T-cell (primary cell): ENCODE data around the gene POLR3B. TPM values are rescaled to one million over a fixed set of nuclear protein-coding genes. Genes with fewer than 3 reads are reported as not detected.

Experiments
- ATAC-seq, 4 experiments: fragments of 200-7000 bp in 3 of 4; fragments of 150-1000 bp in 1 of 4; cut with Tn5 transposase; replicated peaks in 1 of 4; 1 replicate in 3 of 4; 2 replicates in 1 of 4; pipeline ENCODE4 v1.10.0; 2021; ENCODE audit warnings: moderate library complexity in 3 of 4, mild to moderate bottlenecking in 2 of 4, moderate number of reproducible peaks in 1 of 4
- CTCF ChIA-PET, 2 donors: fragments of 300-600 bp; sonication (Branson Sonifier 250); formaldehyde crosslinking; loops; one replicate each; lab custom pipeline; 2022; ENCODE audit warnings: antibody characterized with exemption in 2 of 2; lab: Charles Lee
- POLR2A ChIA-PET, 2 donors: fragments of 300-600 bp; sonication (Branson Sonifier 250); formaldehyde crosslinking; loops; one replicate each; lab custom pipeline; 2022; ENCODE audit warnings: antibody characterized with exemption in 2 of 2; lab: Charles Lee
- DNase-seq, 35 experiments: peaks; one replicate each; pipeline versions ENCODE4 v3.0.0 to v3.0.0-alpha.2; 2013 to 2023
- H3K27ac ChIP-seq: one replicate; pipeline ENCODE4 v1.5.1; 2013; ENCODE audit warnings: low read length
- H3K27me3 ChIP-seq, 2 experiments: replicated peaks in 1 of 2; 1 replicate in 1 of 2; 2 replicates in 1 of 2; pipeline versions ENCODE4 v1.6.1 to v1.7.0; 2013; ENCODE audit warnings: low read length in 1 of 2, mixed read lengths in 1 of 2; ENCODE audit not compliant: control insufficient read depth in 2 of 2, insufficient read depth in 2 of 2; ENCODE audit errors: extremely low read depth in 1 of 2
- H3K36me3 ChIP-seq, 2 donors: 1 replicate in 1 of 2; 2 replicates in 1 of 2; pipeline versions ENCODE4 v1.6.1 to v1.7.0; 2013; ENCODE audit warnings: low read length in 1 of 2; ENCODE audit not compliant: control insufficient read depth in 2 of 2, insufficient read depth in 1 of 2; ENCODE audit errors: extremely low read depth in 1 of 2
- H3K4me1 ChIP-seq, 2 experiments: 1 replicate in 1 of 2; 2 replicates in 1 of 2; pipeline versions ENCODE4 v1.6.1 to v1.7.0; 2013; ENCODE audit warnings: low read length in 2 of 2, mixed read lengths in 1 of 2; ENCODE audit not compliant: insufficient read depth in 2 of 2, control insufficient read depth in 1 of 2; ENCODE audit errors: extremely low read depth in 1 of 2
- H3K4me3 ChIP-seq, 2 donors: 1 replicate in 1 of 2; 2 replicates in 1 of 2; pipeline versions ENCODE4 v1.5.1 to v1.7.0; 2013; ENCODE audit warnings: mild to moderate bottlenecking in 2 of 2, low read length in 1 of 2, moderate library complexity in 1 of 2; ENCODE audit not compliant: control insufficient read depth in 1 of 2; ENCODE audit errors: extremely low read depth in 1 of 2
- H3K9me3 ChIP-seq: 2 replicates; pipeline ENCODE4 v1.7.0; 2013
- H3K27ac Mint-ChIP-seq, 2 donors: one replicate each; pipeline ENCODE4 v1.8.0; 2020 to 2021; ENCODE audit warnings: mild to moderate bottlenecking in 2 of 2, mixed read lengths in 2 of 2
- H3K27me3 Mint-ChIP-seq, 2 donors: one replicate each; pipeline ENCODE4 v1.8.0; 2021 to 2022; ENCODE audit warnings: mixed read lengths in 2 of 2
- H3K36me3 Mint-ChIP-seq: one replicate; pipeline ENCODE4 v1.8.0; 2021; ENCODE audit warnings: mixed read lengths
- H3K4me1 Mint-ChIP-seq, 3 donors: one replicate each; pipeline ENCODE4 v1.8.0; 2020 to 2022; ENCODE audit warnings: mixed read lengths in 3 of 3, mild to moderate bottlenecking in 1 of 3
- H3K4me3 Mint-ChIP-seq, 3 donors: one replicate each; pipeline ENCODE4 v1.8.0; 2020 to 2022; ENCODE audit warnings: mild to moderate bottlenecking in 3 of 3, mixed read lengths in 3 of 3, moderate library complexity in 3 of 3
- H3K9me3 Mint-ChIP-seq, 3 donors: one replicate each; pipeline ENCODE4 v1.8.0; 2020 to 2022; ENCODE audit warnings: mixed read lengths in 3 of 3
- WGBS: methylation state at CpG from one replicate; pipeline ENCODE4 v1.1.5; 2013; ENCODE audit warnings: missing lambda C conversion rate; ENCODE audit not compliant: insufficient coverage; 5-methylcytosine and 5-hydroxymethylcytosine counted together
- total RNA-seq, 35 experiments: library from RNA in 6 of 35; stranded (reverse) in 6 of 35; fragments of 120-200 nt in 1 of 35; gene quantifications; one replicate each; pipeline versions ENCODE4 v1.2.1 to v1.2.4 and lab custom pipeline; 2013 to 2026

Gene POLR3B
- total RNA-seq, 5 donors from 2014 or later (not counting 1 experiment from before 2014, with no cell fraction given) = 6.3 to 8.4 (median 7.0) TPM

DNA sequence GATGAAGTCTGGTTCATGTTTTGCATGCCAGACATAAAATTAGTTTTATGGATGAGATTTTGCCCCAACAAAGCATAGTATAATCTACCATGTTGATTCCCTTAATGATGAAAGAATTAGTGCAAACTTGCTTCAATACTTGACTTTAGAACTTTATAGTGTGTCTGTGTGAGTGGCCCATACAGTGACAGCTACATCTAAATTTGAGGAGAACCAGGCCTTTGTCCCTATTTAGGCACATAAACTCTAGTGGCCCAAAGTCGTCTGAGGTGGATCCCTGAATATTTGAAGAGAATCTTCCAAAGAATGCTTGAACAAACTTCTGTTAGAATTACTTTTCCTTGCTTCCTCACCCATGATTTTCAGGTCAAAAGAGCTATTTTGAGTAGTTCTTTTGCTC is 70.4 kb downstream of the POLR3B start:
- H3K4me1 ChIP-seq = no peaks in the 10 kb centered on the region
- ChIA-PET POLR2A (interaction anchor here in 1 of 2 donors (0.6 kb wide), 1 partner anchor 50 kb away, joined by 3 read pairs; no protein-coding TSS in a partner anchor), CTCF (no interaction called here)
- ATAC-seq (no peak), DNase-seq (no peak)
- H3K27ac Mint-ChIP-seq = no peak overlapping the region
- no peaks in the 10 kb centered on the region for H3K27me3 Mint-ChIP-seq
- no peaks in the 10 kb centered on the region for H3K9me3 Mint-ChIP-seq
- no peaks in the 10 kb centered on the region for H3K9me3 ChIP-seq
- H3K36me3 ChIP-seq = peaks cover 0 to 19% of the 10 kb centered on the region in 2 donors
- no peaks in the 10 kb centered on the region for H3K4me1 Mint-ChIP-seq
- 100% methylated on average over 1 of the region's 1 CpG for WGBS
- H3K27ac ChIP-seq = no peak overlapping the region
- no peak overlapping the region for H3K4me3 ChIP-seq
- peaks cover 50% of the 10 kb centered on the region for H3K36me3 Mint-ChIP-seq
- H3K4me3 Mint-ChIP-seq = no peak overlapping the region
- no peaks in the 10 kb centered on the region for H3K27me3 ChIP-seq

DNA sequence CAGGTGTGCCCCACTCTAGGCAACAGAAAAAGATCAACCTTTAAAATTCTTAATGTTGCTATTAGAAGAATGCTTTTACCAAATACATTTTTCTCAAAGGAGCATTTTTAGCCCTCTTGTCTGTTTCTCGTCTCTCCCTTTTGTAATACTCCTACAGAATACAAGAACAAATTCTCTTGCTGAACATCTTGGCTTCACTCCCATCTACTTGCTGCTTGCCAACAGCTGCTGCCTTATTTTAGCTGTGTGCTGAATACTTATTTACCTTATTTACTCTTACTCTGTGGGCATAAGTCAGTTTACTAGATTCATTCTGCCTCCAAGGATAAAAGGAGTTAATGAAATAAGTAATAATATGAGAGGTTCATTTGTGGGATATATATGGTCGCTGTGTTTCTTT is 70.8 kb downstream of the POLR3B start:
- Mint-ChIP-seq H3K36me3 (peaks cover 48% of the 10 kb centered on the region), H3K4me3 (no peak overlapping the region), H3K27ac (no peak overlapping the region), H3K27me3 (no peaks in the 10 kb centered on the region), H3K9me3 (no peaks in the 10 kb centered on the region), H3K4me1 (no peaks in the 10 kb centered on the region)
- no peaks in the 10 kb centered on the region for H3K4me1 ChIP-seq
- DNase-seq = no peak
- H3K9me3 ChIP-seq = no peaks in the 10 kb centered on the region
- no peak for ATAC-seq
- POLR2A ChIA-PET = interaction anchor here (0.6 kb wide), 2 partner anchors 10 to 49 kb away, joined by 3 read pairs; no protein-coding TSS in a partner anchor
- WGBS = no CpG with 5 or more reads among the region's 2 CpGs
- no peak overlapping the region for H3K4me3 ChIP-seq
- CTCF ChIA-PET = no interaction called here
- H3K27ac ChIP-seq = no peak overlapping the region
- no peaks in the 10 kb centered on the region for H3K27me3 ChIP-seq
- peaks cover 0 to 24% of the 10 kb centered on the region in 2 donors for H3K36me3 ChIP-seq

DNA sequence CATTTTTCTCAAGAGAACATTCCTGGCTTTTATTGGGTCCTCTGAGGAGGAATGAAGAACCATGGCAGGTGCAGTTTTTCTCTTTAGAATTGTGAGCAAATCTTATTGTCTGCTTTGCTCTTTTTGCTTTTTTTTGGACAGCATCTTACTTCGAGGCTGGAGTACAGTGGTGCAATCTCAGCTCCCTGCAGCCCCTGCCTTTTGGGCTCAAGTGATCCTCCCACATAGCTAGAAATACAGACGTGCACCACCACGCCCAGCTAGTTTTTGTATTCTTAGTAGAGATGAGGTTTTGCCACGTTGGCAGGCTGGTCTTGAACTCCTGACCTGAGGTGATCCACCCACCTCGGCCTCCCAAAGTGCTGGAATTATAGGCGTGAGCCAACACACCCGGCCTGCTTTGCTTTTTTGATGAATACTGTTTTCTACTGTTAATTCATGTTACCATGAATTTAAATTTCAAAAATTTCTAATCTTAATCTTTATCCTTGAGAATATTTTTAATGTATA is 71.5 kb downstream of the POLR3B start:
- no peaks in the 10 kb centered on the region for H3K9me3 ChIP-seq
- H3K36me3 ChIP-seq = peaks cover 0 to 28% of the 10 kb centered on the region in 2 donors
- Mint-ChIP-seq H3K4me1 (no peaks in the 10 kb centered on the region), H3K36me3 (peaks cover 51% of the 10 kb centered on the region), H3K4me3 (no peak overlapping the region), H3K27ac (no peak overlapping the region), H3K9me3 (no peaks in the 10 kb centered on the region), H3K27me3 (no peaks in the 10 kb centered on the region)
- no peaks in the 10 kb centered on the region for H3K4me1 ChIP-seq
- no peak overlapping the region for H3K27ac ChIP-seq
- H3K27me3 ChIP-seq = no peaks in the 10 kb centered on the region
- no CpG with 5 or more reads among the region's 7 CpGs for WGBS
- ATAC-seq (no peak), DNase-seq (no peak)
- H3K4me3 ChIP-seq = no peak overlapping the region
- ChIA-PET POLR2A (interaction anchor here in 1 of 2 donors (0.6 kb wide), 1 partner anchor 10 kb away, joined by 3 read pairs; no protein-coding TSS in a partner anchor), CTCF (interaction anchor here in 1 of 2 donors (0.6 kb wide), 1 partner anchor 1245 kb away, joined by 5 read pairs; no protein-coding TSS in a partner anchor)

DNA sequence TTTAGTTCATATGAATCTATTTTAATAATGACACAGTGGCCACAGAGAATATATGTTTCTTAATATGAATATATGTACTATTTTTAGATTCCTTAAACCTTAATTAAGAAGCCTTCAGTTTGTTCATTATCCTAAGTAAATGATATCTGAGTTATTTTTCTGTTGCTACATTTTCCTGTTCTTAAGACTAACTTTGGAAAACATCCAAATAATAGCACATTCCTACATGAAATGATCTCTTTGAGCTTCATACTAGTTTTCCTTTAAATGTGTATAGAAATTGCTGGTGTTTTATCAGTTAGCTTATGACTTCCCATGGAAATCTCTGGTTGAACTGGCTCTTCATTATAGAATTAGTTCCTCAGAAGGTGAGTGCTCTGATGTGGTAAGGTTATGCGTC is 72.1 kb downstream of the POLR3B start:
- Mint-ChIP-seq H3K4me1 (no peaks in the 10 kb centered on the region), H3K36me3 (peaks cover 51% of the 10 kb centered on the region), H3K27me3 (no peaks in the 10 kb centered on the region), H3K9me3 (no peaks in the 10 kb centered on the region), H3K4me3 (no peak overlapping the region), H3K27ac (no peak overlapping the region)
- H3K4me1 ChIP-seq = no peaks in the 10 kb centered on the region
- ATAC-seq (no peak), DNase-seq (no peak)
- peaks cover 0 to 31% of the 10 kb centered on the region in 2 donors for H3K36me3 ChIP-seq
- CTCF ChIA-PET = no interaction called here
- no peak overlapping the region for H3K27ac ChIP-seq
- no peak overlapping the region for H3K4me3 ChIP-seq
- POLR2A ChIA-PET = no interaction called here
- WGBS = no CpG with 5 or more reads among the region's 1 CpG
- no peaks in the 10 kb centered on the region for H3K9me3 ChIP-seq
- no peaks in the 10 kb centered on the region for H3K27me3 ChIP-seq

DNA sequence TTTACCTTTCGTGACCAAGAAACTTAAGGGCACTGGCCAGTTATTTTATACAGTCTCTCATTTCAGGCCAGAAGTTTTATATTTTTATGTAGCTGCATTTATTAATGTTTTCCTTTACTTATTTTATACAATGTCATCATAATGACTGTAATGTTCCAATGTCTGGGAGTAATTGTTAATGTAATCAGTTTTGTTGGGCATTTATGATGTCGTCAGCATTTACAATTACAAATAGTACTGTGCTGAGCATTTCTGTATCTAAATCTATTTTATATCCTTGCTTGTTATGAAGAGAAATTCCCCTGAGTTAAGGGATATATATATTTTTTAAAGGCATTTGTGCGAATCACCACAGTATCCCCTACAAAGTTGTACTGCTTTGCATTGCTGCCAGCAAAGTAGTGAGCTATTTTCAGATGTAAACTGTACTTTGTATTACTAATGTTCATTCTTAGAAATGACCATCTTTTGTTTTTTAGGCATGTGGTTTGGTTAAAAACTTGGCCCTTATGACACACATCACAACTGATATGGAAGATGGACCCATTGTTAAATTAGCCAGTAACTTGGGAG is 74.4 kb downstream of the POLR3B start:
- no CpG with 5 or more reads among the region's 3 CpGs for WGBS
- H3K4me1 Mint-ChIP-seq = no peaks in the 10 kb centered on the region
- Histone ChIP-seq H3K36me3 (peaks cover 0 to 41% of the 10 kb centered on the region in 2 donors), H3K27ac (no peak overlapping the region), H3K4me3 (no peak overlapping the region), H3K27me3 (no peaks in the 10 kb centered on the region), H3K4me1 (no peaks in the 10 kb centered on the region), H3K9me3 (no peaks in the 10 kb centered on the region)
- H3K36me3 Mint-ChIP-seq = peaks cover 57% of the 10 kb centered on the region
- ATAC-seq (no peak), DNase-seq (no peak)
- ChIA-PET CTCF (no interaction called here), POLR2A (no interaction called here)
- no peaks in the 10 kb centered on the region for H3K27me3 Mint-ChIP-seq
- H3K27ac Mint-ChIP-seq = no peak overlapping the region
- H3K9me3 Mint-ChIP-seq = no peaks in the 10 kb centered on the region
- H3K4me3 Mint-ChIP-seq = no peak overlapping the region

DNA sequence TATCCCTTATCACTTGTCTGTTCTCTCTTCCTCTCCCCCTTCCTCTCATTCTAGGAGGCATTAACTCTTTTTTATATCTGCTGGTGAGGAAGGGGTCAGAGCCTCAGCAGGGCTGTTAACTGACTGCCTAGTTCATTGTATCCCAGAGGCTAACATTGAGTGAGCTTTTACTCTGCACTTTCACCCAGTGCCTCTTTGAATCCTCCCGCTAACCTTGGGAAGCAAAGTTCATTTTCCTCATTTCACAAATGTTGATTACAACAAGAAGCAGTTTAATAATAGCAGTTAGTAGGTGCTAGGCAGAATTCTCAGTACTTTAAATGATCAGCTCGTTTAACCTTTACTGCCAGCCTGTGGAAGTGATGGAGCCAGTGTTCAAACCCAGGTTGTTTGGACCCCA is 75.5 kb downstream of the POLR3B start:
- no peak for DNase-seq
- H3K27me3 Mint-ChIP-seq = no peaks in the 10 kb centered on the region
- Histone ChIP-seq H3K27ac (no peak overlapping the region), H3K9me3 (no peaks in the 10 kb centered on the region), H3K4me3 (no peak overlapping the region), H3K4me1 (no peaks in the 10 kb centered on the region), H3K36me3 (peaks cover 2 to 42% of the 10 kb centered on the region in 2 donors), H3K27me3 (no peaks in the 10 kb centered on the region)
- no peaks in the 10 kb centered on the region for H3K9me3 Mint-ChIP-seq
- H3K36me3 Mint-ChIP-seq = peaks cover 57% of the 10 kb centered on the region
- CTCF ChIA-PET = no interaction called here
- H3K4me3 Mint-ChIP-seq = no peak overlapping the region
- H3K4me1 Mint-ChIP-seq = no peaks in the 10 kb centered on the region
- no peak for ATAC-seq
- no peak overlapping the region for H3K27ac Mint-ChIP-seq
- 83% methylated on average over 1 of the region's 2 CpGs for WGBS
- POLR2A ChIA-PET = interaction anchor here in 1 of 2 donors (0.5 kb wide), 1 partner anchor 17 kb away, joined by 3 read pairs; no protein-coding TSS in a partner anchor
